ENCODE results near the gene CSTPP1. TPM values are rescaled to one million over a fixed set of nuclear protein-coding genes. Genes with fewer than 3 reads are reported as not detected.

Gene CSTPP1
- total RNA-seq, 4 donors from 2014 or later = 4.9 to 33.8 (median 19.5) TPM

DNA sequence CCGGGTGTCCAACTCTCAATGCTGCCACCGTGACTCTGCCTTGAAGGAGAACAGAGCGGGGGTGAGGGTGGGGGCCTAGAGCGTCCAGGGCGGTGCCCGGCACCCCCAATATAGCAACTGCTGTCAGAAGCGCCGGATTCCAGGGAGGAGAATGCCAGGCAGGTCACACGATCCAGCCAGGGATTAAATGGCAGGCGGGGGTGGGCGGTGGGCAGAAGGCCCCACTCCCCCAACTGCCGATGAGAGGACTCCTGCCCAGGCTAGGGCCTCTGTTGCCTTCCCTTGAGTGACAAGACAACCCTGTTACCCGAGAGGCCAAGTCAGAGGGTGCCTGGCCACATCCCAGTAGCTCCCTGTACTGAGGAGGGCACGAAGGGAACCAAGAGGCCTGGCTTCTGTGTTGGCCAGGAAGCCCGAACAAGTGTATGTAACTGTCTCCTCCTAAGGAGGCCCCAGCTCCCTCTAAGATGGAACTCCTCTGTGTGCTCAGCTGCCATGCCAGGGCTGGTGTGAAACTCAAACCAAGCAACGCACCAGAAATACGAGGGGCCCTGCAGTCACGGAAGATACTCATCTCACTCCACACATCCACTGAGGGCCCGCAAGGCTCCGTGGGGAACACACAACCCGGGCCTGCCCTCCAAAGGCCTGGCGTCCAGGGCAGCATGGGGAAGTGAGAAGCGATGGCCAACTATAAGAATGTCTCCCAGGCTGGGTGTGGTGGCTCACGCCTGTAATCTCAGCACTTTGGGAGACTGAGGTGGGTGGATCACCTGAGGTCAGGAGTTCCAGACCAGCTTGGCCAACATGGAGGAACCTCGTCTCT lies 246.7 kb downstream of the CSTPP1 start:
- intact Hi-C loops (cut with DNase I; ENCODE audit: low total_unique reads) = no loop called here
- TF ChIP-seq POLR2A (IDR thresholded peaks at IDR 0.05) = no peak
- TF ChIP-seq, protein P1, sequence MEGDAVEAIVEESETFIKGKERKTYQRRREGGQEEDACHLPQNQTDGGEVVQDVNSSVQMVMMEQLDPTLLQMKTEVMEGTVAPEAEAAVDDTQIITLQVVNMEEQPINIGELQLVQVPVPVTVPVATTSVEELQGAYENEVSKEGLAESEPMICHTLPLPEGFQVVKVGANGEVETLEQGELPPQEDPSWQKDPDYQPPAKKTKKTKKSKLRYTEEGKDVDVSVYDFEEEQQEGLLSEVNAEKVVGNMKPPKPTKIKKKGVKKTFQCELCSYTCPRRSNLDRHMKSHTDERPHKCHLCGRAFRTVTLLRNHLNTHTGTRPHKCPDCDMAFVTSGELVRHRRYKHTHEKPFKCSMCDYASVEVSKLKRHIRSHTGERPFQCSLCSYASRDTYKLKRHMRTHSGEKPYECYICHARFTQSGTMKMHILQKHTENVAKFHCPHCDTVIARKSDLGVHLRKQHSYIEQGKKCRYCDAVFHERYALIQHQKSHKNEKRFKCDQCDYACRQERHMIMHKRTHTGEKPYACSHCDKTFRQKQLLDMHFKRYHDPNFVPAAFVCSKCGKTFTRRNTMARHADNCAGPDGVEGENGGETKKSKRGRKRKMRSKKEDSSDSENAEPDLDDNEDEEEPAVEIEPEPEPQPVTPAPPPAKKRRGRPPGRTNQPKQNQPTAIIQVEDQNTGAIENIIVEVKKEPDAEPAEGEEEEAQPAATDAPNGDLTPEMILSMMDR (IDR thresholded peaks at IDR 0.05) = no peak
- no peaks in the 10 kb centered on the region for H3K36me3 ChIP-seq
- no peak for DNase-seq
- H3K27me3 ChIP-seq = no peaks in the 10 kb centered on the region
- H3K4me1 ChIP-seq = peaks cover 0 to 21% of the 10 kb centered on the region in 2 donors
- no peak overlapping the region for H3K4me3 ChIP-seq
- no peaks in the 10 kb centered on the region for H3K9me3 ChIP-seq
- H3K27ac ChIP-seq = peak overlapping the region in 1 of 2 donors; percentile 26

- no peaks in the 10 kb centered on the region for H3K27me3 ChIP-seq
- H3K9me3 ChIP-seq = no peaks in the 10 kb centered on the region
- no peak for DNase-seq
- TF ChIP-seq, protein P1 (IDR thresholded peaks at IDR 0.05) = no peak
- H3K27ac ChIP-seq = peak overlapping the region; percentile 89 to 96
- peaks cover 0 to 22% of the 10 kb centered on the region in 2 donors for H3K4me1 ChIP-seq
- no peak overlapping the region for H3K4me3 ChIP-seq
- H3K36me3 ChIP-seq = no peaks in the 10 kb centered on the region
- intact Hi-C loops (cut with DNase I; ENCODE audit: low total_unique reads) = no loop called here
These were observed 247.4 kb downstream of the CSTPP1 start for GRCh38 chr11:47183969-47184368.

GRCh38 chr11:47184711-47185304 lies 248.2 kb downstream of the CSTPP1 start:
- Histone ChIP-seq H3K4me1 (peaks cover 0 to 22% of the 10 kb centered on the region in 2 donors), H3K36me3 (no peaks in the 10 kb centered on the region), H3K27ac (peak overlapping the region; percentile 89 to 96), H3K9me3 (no peaks in the 10 kb centered on the region), H3K4me3 (peak overlapping the region; percentile 66 to 86), H3K27me3 (no peaks in the 10 kb centered on the region)
- no peak for DNase-seq
- TF ChIP-seq, protein P1 (IDR thresholded peaks at IDR 0.05) = no peak
- no peak for TF ChIP-seq POLR2A (IDR thresholded peaks at IDR 0.05)
- intact Hi-C loops (cut with DNase I; ENCODE audit: low total_unique reads) = no loop called here

DNA sequence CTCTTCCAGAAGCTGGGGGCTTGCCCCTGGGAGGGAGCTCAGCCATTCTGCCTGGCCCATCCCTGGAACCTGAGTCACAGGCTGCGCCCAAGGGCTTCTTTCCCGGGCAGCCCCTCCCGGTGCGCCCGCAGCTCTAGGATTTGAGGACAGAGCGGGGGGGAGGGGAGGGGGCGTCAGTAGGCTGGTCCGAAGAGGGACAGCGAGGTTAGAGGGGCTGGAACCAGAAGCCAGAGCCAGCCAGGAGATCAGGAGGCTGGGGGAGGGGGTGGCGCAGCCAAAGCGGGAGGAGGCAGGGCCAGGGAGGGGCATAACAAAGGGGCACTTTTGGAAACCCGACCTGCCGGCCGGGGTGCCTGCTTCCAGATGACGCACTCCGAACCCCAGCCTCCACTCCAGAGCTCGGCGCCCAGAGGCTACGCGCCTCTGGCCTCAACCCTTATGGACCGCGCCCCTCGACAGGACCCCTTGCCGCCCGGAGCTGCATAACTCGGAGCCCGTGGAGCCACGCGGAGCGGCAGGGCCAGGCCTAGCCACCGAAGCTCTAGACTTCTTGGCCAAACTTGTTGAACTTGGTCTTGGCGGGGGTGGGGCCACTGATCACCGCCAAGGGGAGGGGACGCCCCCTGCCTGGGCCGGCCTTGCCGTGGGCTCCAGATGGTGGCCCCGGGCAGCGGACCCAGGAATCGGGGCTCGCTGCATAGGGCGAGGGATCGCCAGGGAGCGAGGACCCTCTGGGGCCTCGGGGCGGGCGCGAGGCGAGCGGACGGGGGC lies 248.9 kb downstream of the CSTPP1 start:
- no peaks in the 10 kb centered on the region for H3K36me3 ChIP-seq
- intact Hi-C loops (cut with DNase I; ENCODE audit: low total_unique reads) = no loop called here
- no peaks in the 10 kb centered on the region for H3K9me3 ChIP-seq
- peak overlapping the region; percentile 66 to 86 for H3K4me3 ChIP-seq
- no peaks in the 10 kb centered on the region for H3K27me3 ChIP-seq
- H3K4me1 ChIP-seq = peaks cover 0 to 22% of the 10 kb centered on the region in 2 donors
- DNase-seq = peak; percentile 67 to 70
- TF ChIP-seq POLR2A (IDR thresholded peaks at IDR 0.05) = peak; percentile 11 to 42
- TF ChIP-seq, protein P1 (IDR thresholded peaks at IDR 0.05) = no peak
- H3K27ac ChIP-seq = peak overlapping the region; percentile 89 to 96
